Measurements from ENCODE around the gene HSPBP1.
"Not testable (repeated sequence)": the region's sequence is repeated elsewhere in the genome, so short reads cannot be mapped to it uniquely, and the experiment has no call there.

Gene HSPBP1

DNA sequence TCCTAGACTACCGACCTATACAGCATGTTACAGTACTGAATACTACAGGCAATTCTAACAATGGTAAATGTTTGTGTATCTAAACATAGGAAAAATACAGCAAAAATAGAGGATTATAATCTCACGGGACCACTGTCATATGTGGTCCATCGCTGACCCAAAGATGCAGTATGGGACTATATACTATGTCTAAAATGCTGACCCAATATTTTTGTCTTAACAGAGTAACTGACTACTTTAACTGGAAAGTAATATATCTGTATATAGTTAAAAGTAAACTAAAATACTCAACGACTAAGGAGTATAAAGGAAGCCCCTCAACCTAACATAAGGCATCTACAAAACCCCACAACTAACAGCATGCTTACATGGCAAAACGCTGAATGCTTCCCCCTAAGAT, 46.9 kb downstream of the HSPBP1 start:
- no peak for DNase-seq (ENCODE audit: low spot score)

DNA sequence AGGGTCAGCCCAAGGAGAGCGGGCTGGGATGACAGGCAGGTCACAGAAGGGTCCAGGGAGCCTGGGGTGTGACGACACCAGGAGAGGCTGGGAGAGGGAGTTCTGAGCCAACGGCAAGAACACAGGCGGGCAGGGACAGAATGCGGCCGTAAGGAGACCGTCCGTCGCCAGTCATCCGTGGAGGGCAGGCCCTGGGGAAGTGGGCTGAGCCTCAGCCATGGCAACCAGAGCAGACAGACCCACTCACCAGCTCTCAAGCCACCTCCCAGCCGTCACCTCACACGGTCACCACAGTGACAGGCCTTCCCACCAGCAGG, 47.7 kb downstream of the HSPBP1 start:
- DNase-seq (ENCODE audit: low spot score), result no peak

DNA sequence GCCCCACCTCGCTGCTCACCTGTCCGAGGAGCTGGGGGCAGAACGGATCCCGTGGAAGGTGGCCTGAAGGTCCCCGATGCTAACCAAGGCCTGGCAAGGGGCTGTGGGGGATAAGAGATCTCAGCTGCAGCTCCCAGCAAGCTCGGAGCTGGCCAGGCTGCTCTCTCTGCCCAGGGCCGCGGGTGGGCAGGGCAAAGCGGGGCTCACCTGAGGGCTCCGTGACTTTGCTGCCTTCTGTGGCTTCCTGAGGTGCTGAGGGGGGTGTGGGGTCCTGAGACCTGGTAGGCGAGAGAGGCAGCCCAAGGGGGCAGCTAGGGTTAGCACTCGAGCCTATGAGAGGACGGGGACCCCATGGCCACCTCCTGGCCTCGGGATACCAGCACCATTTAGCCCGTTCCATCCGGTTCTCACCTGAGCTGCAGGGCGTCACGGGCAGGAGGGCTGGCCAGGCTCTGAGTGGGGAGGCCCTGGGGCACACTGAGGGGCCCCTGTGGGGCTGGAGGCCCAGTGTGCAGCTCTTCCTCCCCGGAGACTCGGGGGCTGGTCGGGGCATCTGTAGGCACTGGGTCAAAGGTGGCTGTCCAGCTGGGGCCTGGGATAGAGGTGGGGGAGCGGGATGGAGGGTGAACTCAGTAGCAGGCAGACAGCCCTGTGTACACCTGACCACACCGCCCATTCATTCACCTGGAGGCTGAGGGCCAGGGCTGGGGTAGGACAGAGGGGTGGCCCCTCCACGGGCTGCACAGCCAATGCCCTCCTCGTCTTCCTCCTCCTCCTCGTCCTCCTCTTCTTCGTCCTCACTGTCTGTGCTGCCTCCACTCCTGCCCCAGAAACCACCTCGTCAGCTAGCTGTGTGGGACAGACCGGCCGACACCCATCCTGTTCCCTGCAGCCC, 48.3 kb downstream of the HSPBP1 start:
- no peak for DNase-seq (ENCODE audit: low spot score)

DNA sequence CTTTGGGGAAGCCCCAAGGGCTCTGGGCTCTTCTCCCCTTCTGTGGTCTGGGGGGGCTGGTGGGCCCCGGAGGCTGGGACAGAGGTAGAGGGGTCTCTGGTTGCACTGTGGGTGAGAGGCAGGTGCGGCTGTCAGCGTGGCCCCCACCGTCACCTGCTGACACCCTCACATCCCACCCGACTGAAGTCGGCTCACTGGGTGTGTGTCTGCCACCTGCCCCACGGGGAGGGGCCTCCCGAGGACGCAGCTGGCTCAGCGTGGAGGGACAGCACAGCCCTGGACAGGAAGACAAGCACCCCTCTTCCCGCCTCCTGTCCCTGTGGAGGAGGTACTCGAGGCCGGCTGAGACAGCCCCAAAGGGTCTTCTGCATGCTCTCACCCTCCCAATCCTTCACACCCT, 49.1 kb downstream of the HSPBP1 start:
- no peak for DNase-seq (ENCODE audit: low spot score)

DNA sequence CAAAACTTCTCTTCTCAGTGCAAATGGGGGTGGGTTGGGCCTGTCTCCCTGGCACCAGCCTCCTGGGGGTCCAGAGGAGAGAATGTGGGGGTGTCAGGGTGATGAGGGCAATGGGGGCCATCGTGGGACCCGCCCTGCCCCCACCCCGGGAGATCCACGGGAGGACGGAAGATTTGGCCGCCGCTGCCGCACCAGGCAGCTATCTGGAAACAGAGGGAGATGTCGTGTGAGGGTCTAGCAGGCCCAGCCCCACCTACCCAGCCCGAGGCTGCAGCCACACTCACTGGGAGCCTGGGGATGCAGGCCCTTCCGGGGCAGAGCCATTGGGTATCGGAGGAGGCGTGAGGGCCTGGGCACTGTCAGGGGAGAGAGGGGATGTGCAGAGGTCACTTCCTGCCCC, 49.6 kb downstream of the HSPBP1 start:
- no peak for DNase-seq (ENCODE audit: low spot score)

DNA sequence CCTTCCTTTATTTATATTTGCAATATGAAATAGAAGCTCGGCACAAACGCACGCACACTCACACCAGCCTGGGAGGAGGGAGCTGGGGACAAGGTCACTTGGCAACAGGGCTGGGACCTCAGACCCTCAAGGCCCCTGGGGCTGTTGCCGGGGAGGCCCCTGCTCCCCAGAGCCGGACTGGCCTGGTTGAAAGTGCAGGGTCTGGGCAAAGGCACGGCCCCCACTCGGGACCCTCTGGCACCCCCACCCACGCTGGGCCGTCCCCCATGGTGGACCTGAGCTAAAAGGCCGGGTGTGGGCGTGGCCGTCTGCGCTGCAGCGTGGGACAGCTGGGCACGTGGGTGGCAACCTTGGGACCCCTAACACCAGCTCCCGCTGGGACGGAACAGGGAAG, 50.1 kb downstream of the HSPBP1 start:
- no peak for DNase-seq (ENCODE audit: low spot score)

DNA sequence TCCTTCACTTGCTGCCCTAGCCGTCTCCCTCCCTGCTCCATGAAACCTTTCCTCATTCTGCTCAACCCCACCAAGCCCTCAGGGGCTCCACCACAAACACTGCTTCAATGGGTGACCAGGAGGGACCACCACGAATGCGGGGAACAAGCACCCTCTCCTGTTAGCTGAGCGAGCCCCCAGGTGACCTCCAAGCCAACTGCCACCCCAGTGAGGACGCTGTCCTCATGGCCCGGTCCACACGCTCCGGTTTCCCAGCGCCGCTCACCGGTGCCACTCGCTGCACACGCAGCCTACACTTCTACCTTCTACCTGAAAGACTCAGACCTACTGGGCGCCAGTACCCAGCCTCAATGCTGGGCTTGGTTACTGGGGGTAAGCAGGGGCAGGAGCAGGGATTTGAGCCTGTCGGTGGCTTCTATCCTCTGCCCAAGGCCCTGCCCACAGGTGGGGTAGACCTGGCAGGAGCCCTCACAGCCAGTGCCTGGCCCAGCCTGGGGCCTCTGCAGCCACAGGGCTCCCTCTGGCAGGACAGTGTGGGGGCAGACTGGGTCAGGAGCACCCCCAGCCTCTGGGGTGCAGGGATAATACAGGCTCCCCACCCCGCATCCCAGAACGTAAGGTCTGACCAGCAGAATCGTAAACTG, 50.6 kb downstream of the HSPBP1 start:
- DNase-seq (ENCODE audit: low spot score), result no peak

DNA sequence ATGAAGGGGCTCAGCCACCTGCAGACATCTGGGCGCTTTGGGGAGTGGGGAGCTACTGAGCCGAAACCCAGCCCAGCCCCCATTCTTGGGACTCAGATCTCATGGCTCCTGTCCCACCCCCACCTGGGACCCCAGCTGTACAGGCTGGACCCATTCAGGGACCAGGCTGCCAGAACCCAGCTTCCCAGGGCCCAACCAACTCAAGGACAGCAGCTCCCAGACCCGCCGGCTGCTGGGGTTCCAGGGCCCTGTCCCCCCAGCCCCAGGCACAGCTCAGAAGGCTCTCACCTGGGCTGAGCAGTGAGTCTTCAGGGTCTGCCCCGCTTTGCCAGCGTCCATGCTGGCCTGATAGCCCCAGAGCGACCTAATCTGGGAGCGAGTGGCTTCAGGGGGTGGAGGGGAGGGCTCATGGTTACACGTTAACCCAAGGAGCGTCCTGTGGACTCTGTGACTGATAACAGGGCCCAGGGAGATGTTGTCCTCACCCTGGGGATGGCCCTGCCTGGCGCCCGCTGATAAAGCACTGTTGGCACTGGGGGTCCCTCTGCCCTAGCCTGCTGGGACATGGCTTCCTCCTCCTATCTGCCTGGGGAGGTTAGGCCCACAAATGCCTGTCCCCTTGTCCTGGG, 51.4 kb downstream of the HSPBP1 start, which contains the start of gene TMEM86B:
Gene TMEM86B (minus strand): TSS at position 361 of the 629 bp plus-strand sequence. CDS start 22 bp downstream, at position 339.
- no peak for DNase-seq (ENCODE audit: low spot score)

DNA sequence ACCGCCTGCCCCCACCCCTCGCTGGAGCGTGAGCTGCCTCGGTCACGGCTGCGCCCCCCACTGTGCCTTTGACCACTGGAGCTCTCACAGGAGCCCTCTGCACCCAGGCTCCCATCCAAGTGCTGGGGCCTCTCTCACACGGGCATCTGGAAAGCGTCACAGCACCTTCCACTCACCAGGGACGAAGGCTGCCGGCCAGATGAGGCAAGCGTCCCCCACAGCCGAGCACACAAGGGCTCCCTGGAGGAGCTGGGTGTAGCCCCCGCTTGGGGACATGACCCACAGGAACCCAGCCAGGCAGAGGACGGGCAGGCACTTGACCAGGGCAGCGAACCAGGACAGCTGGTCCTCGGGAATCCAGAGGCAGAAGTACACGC, 51.9 kb downstream of the HSPBP1 start:
- no peak for DNase-seq (ENCODE audit: low spot score)

DNA sequence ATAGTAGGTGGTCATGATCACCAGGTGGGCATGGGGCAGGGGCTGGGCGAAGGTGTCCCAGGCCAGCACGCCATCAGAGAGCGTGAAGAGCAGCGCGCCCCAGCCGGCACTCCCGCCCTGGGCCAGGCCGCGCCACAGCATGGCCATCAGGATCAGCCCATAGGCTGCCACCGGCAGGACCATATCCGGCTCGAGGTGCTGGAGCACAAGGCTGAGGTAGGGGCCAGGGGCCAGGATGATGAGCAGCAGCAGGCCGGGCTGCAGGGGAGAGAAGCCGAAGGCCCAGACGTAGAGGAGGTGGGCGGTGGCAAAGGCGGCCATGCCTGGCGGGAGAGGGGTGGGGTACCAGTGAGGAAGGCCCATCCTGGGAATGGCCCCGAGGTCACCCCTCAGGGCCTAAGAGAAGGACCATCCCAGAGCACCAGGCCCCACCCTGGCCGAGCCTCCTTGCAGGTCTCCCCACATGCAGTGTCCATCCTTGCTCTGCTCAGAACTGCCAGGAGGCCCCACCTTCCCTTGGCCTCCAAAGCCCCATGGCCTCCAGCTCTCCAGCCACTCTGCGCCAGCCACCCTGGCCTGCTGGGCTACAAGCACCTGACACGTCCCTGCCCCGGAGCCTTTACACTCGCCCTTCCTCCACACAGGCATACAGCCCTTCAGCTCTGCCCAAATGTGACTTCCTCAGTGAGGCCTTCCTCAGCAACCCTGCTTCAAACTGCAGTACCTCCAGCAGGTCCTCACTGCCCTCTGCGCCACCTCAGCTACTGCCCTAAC, 52.5 kb downstream of the HSPBP1 start:
- no peak for DNase-seq (ENCODE audit: low spot score)

DNA sequence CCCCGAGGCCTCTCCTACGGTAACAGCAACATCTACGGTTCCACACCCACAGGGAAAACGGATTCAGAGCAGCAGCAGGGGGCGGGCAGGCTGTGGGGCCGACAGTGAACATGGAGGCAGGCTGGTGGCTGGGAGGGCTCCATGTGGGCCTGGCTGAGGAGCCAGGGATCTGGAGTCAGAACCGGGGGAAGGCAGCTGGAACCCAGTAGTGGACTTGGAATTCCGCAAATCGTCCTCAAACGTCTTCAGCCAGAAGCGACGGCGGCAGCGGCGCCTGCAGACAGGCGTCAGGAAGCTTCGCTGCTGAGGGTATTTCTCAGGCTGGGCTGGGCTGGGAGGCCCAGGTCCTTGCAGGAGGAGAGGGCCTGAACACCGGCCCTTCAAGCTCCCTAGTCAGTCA, 53.1 kb downstream of the HSPBP1 start:
- DNase-seq (ENCODE audit: low spot score), result no peak

DNA sequence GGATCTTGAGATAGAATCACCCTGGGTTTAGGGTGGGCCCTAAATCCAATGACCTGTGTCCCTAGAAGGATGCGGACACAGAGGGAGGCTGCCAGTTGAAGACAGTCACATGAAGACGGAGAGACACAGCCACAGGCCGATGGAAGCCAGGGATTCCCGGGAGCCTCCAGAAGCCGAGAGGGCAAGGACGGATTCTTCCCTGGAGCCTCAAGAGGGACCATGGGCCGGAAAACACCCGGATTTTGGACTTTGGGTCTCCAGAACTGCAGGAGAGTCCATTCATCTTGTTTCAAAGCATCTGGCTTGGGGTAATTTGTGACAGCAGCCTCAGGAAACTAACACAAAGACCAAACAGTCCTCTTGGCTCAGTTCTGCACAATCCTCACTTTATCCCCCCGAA, 53.6 kb downstream of the HSPBP1 start:
- DNase-seq (ENCODE audit: low spot score), result no peak

DNA sequence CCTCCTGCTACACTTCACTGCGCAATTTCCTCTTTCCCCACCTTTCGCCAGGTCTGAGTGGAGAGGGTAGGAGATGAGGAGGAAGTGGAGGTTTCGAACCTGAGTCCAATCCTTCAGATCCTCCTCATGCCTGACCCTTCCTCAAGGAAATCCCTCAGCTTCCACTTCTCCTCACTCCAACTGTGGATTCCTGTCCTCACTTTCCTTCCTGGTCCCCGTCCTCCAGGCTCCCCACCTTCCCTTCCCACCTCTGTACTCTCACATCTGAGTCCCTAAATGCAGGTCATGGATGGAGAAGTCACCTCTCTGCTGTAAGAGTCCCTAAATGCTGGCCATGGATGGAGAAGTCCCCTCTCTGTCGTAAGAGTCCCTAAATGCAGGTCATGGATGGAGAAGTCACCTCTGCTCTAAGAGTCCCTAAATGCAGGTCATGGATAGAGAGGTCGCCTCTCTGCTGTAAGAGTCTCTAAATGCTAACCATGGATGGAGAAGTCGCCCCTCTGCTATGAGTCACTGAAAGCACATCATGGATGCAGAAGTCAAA, 54.4 kb downstream of the HSPBP1 start:
- DNase-seq (ENCODE audit: low spot score), result no peak

DNA sequence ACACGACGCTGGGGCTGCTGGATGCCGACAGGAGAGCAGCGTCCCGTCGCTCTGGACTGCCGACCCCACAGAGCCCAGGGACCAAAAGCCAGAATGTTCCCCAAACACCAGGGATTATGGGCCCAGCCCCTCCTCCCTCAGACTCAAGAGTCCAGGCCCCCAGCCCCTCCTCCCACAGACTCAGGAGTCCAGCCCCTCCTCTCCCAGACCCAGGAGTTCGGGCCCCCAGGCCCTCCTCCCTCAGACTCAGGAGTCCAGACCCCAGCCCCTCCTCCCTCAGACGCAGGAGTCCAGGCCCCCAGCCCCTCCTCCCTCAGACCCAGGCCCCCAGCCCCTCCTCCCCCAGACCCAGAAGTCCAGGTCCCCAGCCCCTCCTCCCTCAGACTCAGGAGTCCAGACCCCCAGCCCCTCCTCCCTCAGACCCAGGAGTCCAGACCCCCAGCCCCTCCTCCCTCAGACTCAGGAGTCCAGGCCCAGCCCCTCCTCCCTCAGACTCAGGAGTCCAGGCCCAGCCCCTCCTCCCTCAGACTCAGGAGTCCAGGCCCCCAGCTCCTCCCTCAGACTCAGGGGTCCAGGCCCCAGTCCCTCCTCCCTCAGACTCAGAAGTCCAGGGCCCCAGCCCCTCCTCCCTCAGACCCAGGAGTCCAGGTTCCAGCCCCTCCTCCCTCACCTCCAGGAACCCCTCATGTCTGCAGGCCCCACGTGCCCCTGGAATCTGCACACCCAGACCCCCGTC, 55.1 kb downstream of the HSPBP1 start:
- not testable (repeated sequence) for DNase-seq (ENCODE audit: low spot score)

DNA sequence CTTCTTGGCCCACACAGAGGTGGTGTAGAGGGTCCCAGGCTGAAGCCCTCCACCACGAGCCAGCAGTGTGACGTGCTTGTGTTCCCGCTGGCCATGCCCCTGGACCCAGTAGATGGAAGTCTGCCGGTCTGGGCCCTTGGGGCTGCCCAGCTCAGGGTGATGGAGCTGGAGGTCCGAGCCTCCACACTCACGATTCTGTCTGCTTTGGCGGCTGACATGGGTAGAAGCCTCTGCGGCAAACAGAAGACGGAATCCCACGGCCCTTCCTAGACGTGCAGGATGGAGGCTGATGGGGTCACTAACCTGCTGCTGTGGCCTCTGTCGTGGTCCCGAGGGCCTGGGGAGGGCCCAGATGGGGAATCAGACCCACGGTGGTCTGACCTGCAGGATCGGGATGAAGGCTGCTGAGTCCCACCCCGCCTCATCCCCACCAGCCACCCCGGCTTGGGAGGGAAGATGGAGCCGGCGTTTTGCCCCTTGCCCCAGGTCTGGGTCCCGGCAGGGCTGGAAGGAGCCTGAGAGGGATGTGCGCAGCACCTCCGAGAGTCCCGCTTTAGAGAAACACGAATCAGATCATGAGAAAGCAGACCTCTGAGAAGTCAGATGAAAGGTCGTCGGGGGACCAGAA, 55.8 kb downstream of the HSPBP1 start:
- no peak for DNase-seq (ENCODE audit: low spot score)

DNA sequence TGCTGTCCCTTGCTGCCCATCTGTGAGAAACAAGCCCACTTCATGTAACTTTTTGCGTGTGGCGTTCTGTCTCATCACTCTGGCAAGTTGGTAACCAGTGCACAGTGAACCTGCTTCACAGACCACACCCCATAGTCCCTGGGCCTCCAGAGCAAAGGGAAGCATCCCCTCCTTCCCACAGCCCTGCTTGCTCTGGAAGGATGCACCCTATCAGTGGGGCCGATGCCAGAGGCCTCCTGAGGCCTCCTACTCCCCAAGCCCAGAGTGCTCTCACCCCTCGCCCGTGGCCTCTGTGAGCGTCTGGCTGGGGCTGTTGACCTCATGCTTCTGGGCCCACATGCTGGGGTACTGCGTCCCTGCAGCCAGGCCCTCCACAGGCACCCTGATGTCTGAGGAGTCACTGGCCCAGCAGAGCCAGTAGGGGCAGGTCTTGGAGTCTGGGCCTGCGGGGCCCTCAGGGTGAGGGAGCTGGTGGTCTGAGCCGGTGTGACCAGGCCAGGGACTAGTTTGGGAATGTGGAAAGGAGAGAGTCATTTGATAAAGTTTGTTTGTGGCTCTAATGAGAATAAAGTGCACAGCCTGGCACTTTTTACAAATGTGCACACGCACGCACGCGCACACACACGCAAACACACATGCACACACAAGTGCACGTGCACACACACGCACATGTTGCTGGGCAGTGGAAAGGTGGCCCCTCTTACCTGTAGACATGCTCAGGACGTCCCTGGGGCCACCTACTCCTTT, 56.4 kb downstream of the HSPBP1 start:
- no peak for DNase-seq (ENCODE audit: low spot score)

DNA sequence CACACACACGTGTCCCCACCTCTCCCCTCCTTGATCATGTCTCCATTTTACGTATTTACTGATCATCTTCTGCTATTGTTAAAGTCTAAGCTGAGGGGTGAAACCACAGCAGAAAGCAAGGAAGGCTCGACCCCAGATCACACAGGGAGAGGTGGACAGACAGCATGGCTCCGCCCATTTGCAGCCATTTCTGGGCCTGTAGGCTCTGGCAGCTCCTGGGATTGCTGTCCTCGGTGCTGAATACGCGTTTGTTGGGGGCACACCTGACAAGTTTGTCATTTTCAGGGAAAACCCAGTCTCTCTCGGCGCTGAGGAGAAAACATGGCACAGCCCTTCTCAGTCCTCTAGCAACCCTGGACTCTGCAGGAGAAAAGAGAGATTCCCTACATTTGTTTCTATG, 59.4 kb downstream of the HSPBP1 start:
- DNase-seq (ENCODE audit: low spot score), result no peak

DNA sequence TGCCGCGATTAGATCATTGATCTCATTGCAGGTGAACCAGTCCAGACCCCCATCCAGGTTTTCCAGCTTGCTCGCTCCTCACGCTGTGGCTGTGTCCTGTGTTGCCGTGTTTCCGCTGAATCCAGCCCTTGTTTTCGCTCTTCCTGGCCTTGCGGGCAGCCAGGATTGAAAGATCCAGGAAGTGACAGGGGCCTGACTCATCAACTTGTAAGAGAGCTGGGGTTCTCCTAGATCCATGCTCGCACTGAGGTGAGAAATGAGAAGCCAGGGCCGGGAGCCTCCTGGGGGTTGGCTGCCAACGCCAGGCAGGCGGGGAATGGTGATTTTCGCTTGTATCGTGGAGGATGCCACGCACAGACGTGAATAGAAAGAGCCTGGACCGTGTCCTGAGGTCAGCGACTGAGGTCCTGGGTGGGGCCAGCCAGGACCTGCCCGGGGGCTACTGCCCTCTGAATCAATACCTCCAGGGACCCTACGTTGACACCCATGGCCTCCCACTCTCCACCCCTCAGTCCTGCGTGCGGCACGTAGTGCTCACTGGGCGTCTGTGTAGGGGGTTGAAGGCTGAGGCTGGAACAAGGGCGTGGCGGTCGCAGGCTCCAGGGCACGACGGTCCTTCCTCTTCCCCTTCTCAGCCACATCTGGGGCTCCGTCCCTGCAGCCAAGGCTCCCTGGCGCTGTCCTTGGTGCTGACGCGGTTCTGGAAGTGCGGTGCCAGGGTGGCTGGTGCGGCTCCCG, 63.3 kb downstream of the HSPBP1 start:
- peak; percentile 45 for DNase-seq (ENCODE audit: low spot score)

DNA sequence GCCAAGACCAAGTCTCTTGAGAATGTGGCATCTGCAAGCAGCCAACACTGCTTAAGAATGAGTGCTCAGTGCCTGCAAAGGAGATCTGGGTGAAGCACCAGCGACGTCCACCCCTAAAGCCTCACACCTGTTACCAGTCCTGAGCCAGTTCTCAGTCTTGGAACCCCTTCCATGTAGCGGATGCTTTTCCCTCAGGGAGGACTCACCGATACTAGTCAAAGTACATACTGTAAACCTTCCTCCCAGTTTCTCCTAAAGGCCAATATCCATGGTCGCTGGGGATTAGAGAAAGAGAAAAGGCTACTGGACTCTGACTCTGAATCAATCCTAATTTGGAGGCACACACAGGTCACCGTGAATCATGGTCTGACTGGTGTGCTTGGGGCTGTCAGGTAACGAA, 66.4 kb downstream of the HSPBP1 start:
- no peak for DNase-seq (ENCODE audit: low spot score)

DNA sequence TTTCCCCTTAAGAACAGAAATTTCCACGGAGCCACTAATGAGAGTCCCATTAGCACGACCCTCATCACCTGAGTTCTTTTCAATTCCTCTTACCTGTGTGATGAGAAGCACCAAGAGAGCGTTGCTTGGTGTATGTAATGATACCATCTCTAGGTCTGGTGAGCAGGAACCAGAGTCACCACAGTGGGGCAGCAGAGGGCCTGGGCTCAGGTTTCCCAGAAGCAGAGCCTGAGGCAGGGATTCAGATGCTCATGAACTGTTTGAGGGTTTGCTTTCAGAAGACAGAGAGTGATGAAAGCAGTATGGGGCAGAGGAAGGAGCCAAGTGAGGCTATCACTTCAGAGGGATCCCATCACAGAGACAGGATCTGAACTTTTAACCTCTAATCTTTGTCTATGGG, 67.5 kb downstream of the HSPBP1 start:
- peak; percentile 81 for DNase-seq (ENCODE audit: low spot score)
